Upper lobe of left lung (tissue), 4 donors: ENCODE data around the gene LIMD2.

Experiments
- EP300 ChIP-seq, 4 donors: sonication (generic); formaldehyde crosslinking; IDR thresholded peaks; one replicate each; pipeline ENCODE4 v1.5.1; 2017; ENCODE audit warnings: antibody characterized with exemption in 4 of 4, control low read depth in 2 of 4
- POLR2A ChIP-seq, 4 donors: fragments of 450-650 bp; IDR thresholded peaks; one replicate each; pipeline ENCODE4 v1.5.1; 2016 to 2017; ENCODE audit warnings: antibody characterized with exemption in 4 of 4, mild to moderate bottlenecking in 2 of 4
- POLR2AphosphoS5 ChIP-seq, 2 donors: sonication (generic); formaldehyde crosslinking; IDR thresholded peaks; one replicate each; pipeline ENCODE4 v1.5.1; 2017; ENCODE audit warnings: antibody characterized with exemption in 2 of 2
- TF ChIP-seq, protein P1 (sequence below), 6 experiments: fragments of 450-650 bp in 4 of 6; fragments of 200-600 bp in 2 of 6; sonication (generic) in 2 of 6; IDR thresholded peaks; one replicate each; pipeline ENCODE4 v1.5.1; 2016 to 2019; ENCODE audit warnings: antibody characterized with exemption in 6 of 6

DNA sequence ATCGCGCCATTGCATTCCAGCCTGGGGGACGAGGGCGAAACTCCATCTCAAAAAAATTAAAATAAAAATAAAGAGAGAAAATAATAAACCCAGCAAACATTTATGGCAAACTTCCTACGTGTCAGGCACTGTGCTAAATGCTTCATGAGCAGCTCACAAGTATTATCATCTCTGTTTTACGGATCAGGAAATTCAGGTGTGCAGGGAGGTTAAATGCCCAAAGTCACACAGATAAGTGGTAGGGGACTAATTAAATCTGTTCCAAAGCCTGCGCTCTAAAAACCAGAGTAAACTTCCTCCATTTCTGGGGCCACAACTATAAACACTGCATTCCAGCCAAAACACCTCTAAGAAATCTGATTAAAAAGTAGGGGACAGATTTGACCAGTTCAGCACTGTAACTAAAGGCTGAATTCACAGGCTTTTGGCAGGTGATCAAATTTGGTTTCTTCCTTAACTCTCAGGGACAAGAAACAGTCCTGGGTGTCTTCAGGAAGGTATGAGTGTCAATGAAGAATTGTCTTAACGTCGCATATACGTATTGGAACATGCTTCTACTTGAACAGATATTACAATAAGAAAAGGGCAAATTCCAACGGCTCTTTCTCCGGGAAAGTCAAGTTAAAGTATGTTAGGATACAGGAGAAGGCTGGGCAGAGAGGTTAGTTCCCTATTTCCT, 40.7 kb upstream of the LIMD2 start:
- TF ChIP-seq, protein P1, sequence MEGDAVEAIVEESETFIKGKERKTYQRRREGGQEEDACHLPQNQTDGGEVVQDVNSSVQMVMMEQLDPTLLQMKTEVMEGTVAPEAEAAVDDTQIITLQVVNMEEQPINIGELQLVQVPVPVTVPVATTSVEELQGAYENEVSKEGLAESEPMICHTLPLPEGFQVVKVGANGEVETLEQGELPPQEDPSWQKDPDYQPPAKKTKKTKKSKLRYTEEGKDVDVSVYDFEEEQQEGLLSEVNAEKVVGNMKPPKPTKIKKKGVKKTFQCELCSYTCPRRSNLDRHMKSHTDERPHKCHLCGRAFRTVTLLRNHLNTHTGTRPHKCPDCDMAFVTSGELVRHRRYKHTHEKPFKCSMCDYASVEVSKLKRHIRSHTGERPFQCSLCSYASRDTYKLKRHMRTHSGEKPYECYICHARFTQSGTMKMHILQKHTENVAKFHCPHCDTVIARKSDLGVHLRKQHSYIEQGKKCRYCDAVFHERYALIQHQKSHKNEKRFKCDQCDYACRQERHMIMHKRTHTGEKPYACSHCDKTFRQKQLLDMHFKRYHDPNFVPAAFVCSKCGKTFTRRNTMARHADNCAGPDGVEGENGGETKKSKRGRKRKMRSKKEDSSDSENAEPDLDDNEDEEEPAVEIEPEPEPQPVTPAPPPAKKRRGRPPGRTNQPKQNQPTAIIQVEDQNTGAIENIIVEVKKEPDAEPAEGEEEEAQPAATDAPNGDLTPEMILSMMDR (IDR thresholded peaks at IDR 0.05): no peak
- no peak for TF ChIP-seq POLR2A (IDR thresholded peaks at IDR 0.05)
- TF ChIP-seq EP300 (IDR thresholded peaks at IDR 0.05): no peak
- no peak for TF ChIP-seq POLR2AphosphoS5 (IDR thresholded peaks at IDR 0.05)
